22Rv1 (cell line): Measurements from ENCODE around the gene JPH3.

Experiments
- CTCF ChIP-seq: fragments of 450-650 bp; IDR thresholded peaks from 2 replicates; pipeline ENCODE4 v1.5.1; 2017; ENCODE audit warnings: mild to moderate bottlenecking
- ZFX ChIP-seq: fragments of 450-650 bp; IDR thresholded peaks from 2 replicates; pipeline ENCODE4 v1.6.1; 2017; ENCODE audit warnings: antibody characterized with exemption, borderline replicate concordance

- TF ChIP-seq CTCF: no peak
- no peak for TF ChIP-seq ZFX
Observed at GRCh38 chr16:87637357-87637756, 35.0 kb downstream of the JPH3 start.
